Endothelial cell of umbilical vein (primary cell): ENCODE measurements around the gene RNF113B. TPM values are rescaled to one million over a fixed set of nuclear protein-coding genes. Genes with fewer than 3 reads are reported as not detected.

Experiments
- BruUV-seq: library from RNA; stranded (reverse); fragments of 400-500 nt; replicated peaks from 2 replicates; lab custom pipeline; 2021; lab: Mats Ljungman, UMichigan
- CTCF ChIA-PET: fragments of 300-600, 350-600 bp; sonication (Branson Sonifier 250); formaldehyde crosslinking; loops from one replicate; lab custom pipeline; 2021; ENCODE audit warnings: antibody characterized with exemption, inconsistent platforms; lab: Charles Lee
- POLR2A ChIA-PET: fragments of 300-600, 350-600 bp; sonication (Branson Sonifier 250); formaldehyde crosslinking; loops from one replicate; lab custom pipeline; 2021; ENCODE audit warnings: antibody characterized with exemption, inconsistent platforms; lab: Charles Lee
- DNase-seq: peaks from one replicate; pipeline ENCODE4 v3.0.0-alpha.2; 2011; ENCODE audit warnings: low read depth, low spot score
- FAIRE-seq: peaks from 2 replicates; lab custom pipeline; 2011; peaks lifted over from hg19 to GRCh38; lab: Jason Lieb, UNC
- H2AFZ ChIP-seq: 2 replicates; pipeline ENCODE4 v1.6.0; 2012; ENCODE audit warnings: low read depth, low read length, control low read depth, inconsistent platforms
- H3K27ac ChIP-seq: 2 replicates; pipeline ENCODE4 v1.5.1; 2011; ENCODE audit warnings: low read depth, mild to moderate bottlenecking, control low read depth, low read length, moderate library complexity; ENCODE audit not compliant: insufficient read depth
- H3K27me3 ChIP-seq, 2 experiments: 2 replicates each; pipeline versions ENCODE4 v1.6.0 to v1.6.1; 2011; ENCODE audit warnings: low read length in 2 of 2, mixed read lengths in 1 of 2; ENCODE audit not compliant: control insufficient read depth in 2 of 2, insufficient read depth in 2 of 2
- H3K36me3 ChIP-seq, 2 experiments: 2 replicates in 1 of 2; 3 replicates in 1 of 2; pipeline ENCODE4 v1.5.1; 2011; ENCODE audit warnings: low read length in 2 of 2, mild to moderate bottlenecking in 1 of 2, moderate library complexity in 1 of 2; ENCODE audit not compliant: control insufficient read depth in 2 of 2, insufficient read depth in 2 of 2; ENCODE audit errors: extremely low read depth in 1 of 2
- H3K4me1 ChIP-seq: 3 replicates; pipeline ENCODE4 v1.5.1; 2011; ENCODE audit warnings: mild to moderate bottlenecking, low read length; ENCODE audit not compliant: control insufficient read depth, insufficient read depth; ENCODE audit errors: extremely low read depth
- H3K4me2 ChIP-seq: 2 replicates; pipeline ENCODE4 v1.6.1; 2011; ENCODE audit warnings: low read length, control low read depth, mixed read lengths; ENCODE audit not compliant: insufficient read depth
- H3K4me3 ChIP-seq, 3 experiments: fragments of 200-600 bp in 1 of 3; sonication (generic), shearing (Covaris generic) in 1 of 3; replicated peaks in 1 of 3; 2 replicates each; pipeline ENCODE4 v1.5.1; 2011 to 2016; ENCODE audit warnings: control low read depth in 3 of 3, low read length in 3 of 3, mild to moderate bottlenecking in 2 of 3, inconsistent platforms in 1 of 3, low read depth in 1 of 3, moderate library complexity in 1 of 3; ENCODE audit not compliant: insufficient read depth in 1 of 3
- H3K79me2 ChIP-seq: 2 replicates; pipeline ENCODE4 v1.6.0; 2012; ENCODE audit warnings: low read length, inconsistent platforms; ENCODE audit not compliant: control insufficient read depth, insufficient read depth
- H3K9ac ChIP-seq: replicated peaks from 2 replicates; pipeline ENCODE3; 2011; ENCODE audit warnings: low read length, control low read depth; ENCODE audit not compliant: insufficient read depth; ENCODE audit errors: extremely low read depth
- H3K9me1 ChIP-seq: replicated peaks from 3 replicates; pipeline ENCODE4 v1.6.0; 2011; ENCODE audit warnings: mild to moderate bottlenecking, low read length; ENCODE audit not compliant: control insufficient read depth, insufficient read depth; ENCODE audit errors: extremely low read depth
- H3K9me3 ChIP-seq: replicated peaks from 2 replicates; pipeline ENCODE4 v1.5.1; 2012; ENCODE audit warnings: low read length, inconsistent platforms; ENCODE audit not compliant: control insufficient read depth, insufficient read depth
- H4K20me1 ChIP-seq: replicated peaks from 2 replicates; pipeline ENCODE3; 2011; ENCODE audit warnings: mild to moderate bottlenecking, low read length; ENCODE audit not compliant: control insufficient read depth, insufficient read depth; ENCODE audit errors: extremely low read depth
- EZH2 ChIP-seq: IDR thresholded peaks from 2 replicates; pipeline ENCODE4 v1.6.1; 2012; ENCODE audit warnings: borderline replicate concordance, low read depth, mild to moderate bottlenecking, moderate library complexity, low read length, inconsistent platforms; ENCODE audit not compliant: severe bottlenecking
- FOS ChIP-seq: IDR thresholded peaks from 2 replicates; pipeline ENCODE4 v1.6.1; 2011; ENCODE audit warnings: mild to moderate bottlenecking, low read length, moderate library complexity, borderline replicate concordance; ENCODE audit not compliant: insufficient read depth
- GATA2 ChIP-seq: IDR thresholded peaks from 2 replicates; pipeline ENCODE4 v1.7.0; 2011; ENCODE audit warnings: low read depth, mild to moderate bottlenecking, moderate library complexity, mixed read lengths, low read length; ENCODE audit not compliant: insufficient read length, insufficient read depth
- JUN ChIP-seq: IDR thresholded peaks from 2 replicates; pipeline ENCODE4 v1.6.1; 2011; ENCODE audit warnings: borderline replicate concordance, low read depth; ENCODE audit not compliant: insufficient read length, insufficient read depth
- MYC ChIP-seq: IDR thresholded peaks from one replicate; pipeline ENCODE4 v1.6.1; 2011; ENCODE audit warnings: mild to moderate bottlenecking, low read depth, low read length
- POLR2A ChIP-seq: IDR thresholded peaks from 2 replicates; pipeline ENCODE4 v1.6.1; 2012; ENCODE audit warnings: low read depth, mild to moderate bottlenecking, control low read depth, low read length
- POLR2AphosphoS5 ChIP-seq: IDR thresholded peaks from 2 replicates; pipeline ENCODE4 v1.6.1; 2012; ENCODE audit warnings: low read depth, mild to moderate bottlenecking, control low read depth, low read length, moderate library complexity; ENCODE audit not compliant: insufficient read depth
- dilution Hi-C: fragments of 300-500 bp; cut with MboI; formaldehyde crosslinking; loops from one replicate; pipeline ENCODE4 v1.15.0; 2019; ENCODE audit warnings: low sequenced_read_pairs; ENCODE audit not compliant: extremely low pct_ligation_motif_present
- intact Hi-C: fragments of 100-400 bp; cut with micrococcal nuclease; formaldehyde crosslinking; loops from one replicate; pipeline ENCODE4 v1.10.0; 2022
- polyA plus RNA-seq, 4 experiments: library from polyadenylated mRNA; depleted of rRNA in 3 of 4; stranded (reverse) in 3 of 4; unstranded in 1 of 4; fragments of >200 nt; gene quantifications; 2 replicates each; pipeline versions ENCODE4 v1.2.1 to v1.2.3, GENCODE V29; 2011 to 2012; ENCODE audit warnings: missing spikeins in 1 of 4
- total RNA-seq: library from RNA; stranded (reverse); gene quantifications from 2 replicates; pipeline ENCODE4 v1.2.3, GENCODE V29; 2021
- TF ChIP-seq, protein P1 (sequence below), 2 donors: IDR thresholded peaks; 1 replicate in 1 of 2; 2 replicates in 1 of 2; pipeline ENCODE4 v1.5.1; 2011; ENCODE audit warnings: low read length in 2 of 2, mild to moderate bottlenecking in 2 of 2, moderate library complexity in 2 of 2, control low read depth in 1 of 2, inconsistent platforms in 1 of 2, low read depth in 1 of 2; ENCODE audit not compliant: insufficient read depth in 1 of 2; ENCODE audit errors: extremely low read depth in 1 of 2
- TF ChIP-seq, protein P2 (sequence below): IDR thresholded peaks from 2 replicates; pipeline ENCODE4 v1.6.1; 2011; ENCODE audit not compliant: insufficient read depth, insufficient read length

RNF113B gene
- total and polyA plus RNA-seq, 2 donors (not counting 3 experiments of a cell fraction or from before 2014, with no cell fraction given): not detected

DNA sequence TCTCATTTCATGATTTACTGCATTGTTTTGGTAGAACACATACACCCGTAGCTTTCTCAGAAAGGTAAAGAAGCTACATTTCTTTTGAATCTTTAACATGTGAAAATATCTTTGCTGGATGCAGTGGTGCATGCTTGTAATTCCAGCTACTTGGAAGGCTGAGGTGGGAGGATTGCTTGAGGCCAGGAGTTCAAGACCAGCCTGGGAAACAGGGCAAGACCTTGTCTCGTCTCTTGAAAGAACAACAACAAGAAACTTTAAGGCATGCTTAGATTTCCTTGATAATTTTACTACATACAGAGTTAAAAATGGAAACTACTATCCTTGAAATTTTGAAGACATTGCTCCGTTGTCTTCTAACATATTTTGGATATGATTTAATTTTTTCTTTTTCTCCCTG lies 7.7 kb downstream of the RNF113B start:
- no peak overlapping the region for H3K9ac ChIP-seq
- no peak overlapping the region for H2AFZ ChIP-seq
- no peaks in the 10 kb centered on the region for H3K36me3 ChIP-seq
- TF ChIP-seq FOS (no peak), POLR2A (no peak), GATA2 (no peak)
- TF ChIP-seq, protein P1, sequence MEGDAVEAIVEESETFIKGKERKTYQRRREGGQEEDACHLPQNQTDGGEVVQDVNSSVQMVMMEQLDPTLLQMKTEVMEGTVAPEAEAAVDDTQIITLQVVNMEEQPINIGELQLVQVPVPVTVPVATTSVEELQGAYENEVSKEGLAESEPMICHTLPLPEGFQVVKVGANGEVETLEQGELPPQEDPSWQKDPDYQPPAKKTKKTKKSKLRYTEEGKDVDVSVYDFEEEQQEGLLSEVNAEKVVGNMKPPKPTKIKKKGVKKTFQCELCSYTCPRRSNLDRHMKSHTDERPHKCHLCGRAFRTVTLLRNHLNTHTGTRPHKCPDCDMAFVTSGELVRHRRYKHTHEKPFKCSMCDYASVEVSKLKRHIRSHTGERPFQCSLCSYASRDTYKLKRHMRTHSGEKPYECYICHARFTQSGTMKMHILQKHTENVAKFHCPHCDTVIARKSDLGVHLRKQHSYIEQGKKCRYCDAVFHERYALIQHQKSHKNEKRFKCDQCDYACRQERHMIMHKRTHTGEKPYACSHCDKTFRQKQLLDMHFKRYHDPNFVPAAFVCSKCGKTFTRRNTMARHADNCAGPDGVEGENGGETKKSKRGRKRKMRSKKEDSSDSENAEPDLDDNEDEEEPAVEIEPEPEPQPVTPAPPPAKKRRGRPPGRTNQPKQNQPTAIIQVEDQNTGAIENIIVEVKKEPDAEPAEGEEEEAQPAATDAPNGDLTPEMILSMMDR (IDR thresholded peaks at IDR 0.05; ENCODE audit: extremely low read depth in 1 of 2, insufficient read depth in 1 of 2, low read depth in 1 of 2, low read length in 2 of 2): no peak
- dilution Hi-C loops (no loop called here), intact Hi-C loops (no loop called here)
- H3K9me3 ChIP-seq: no peaks in the 10 kb centered on the region
- BruUV-seq: no TSS peak
- H3K27ac ChIP-seq: no peak overlapping the region
- ChIA-PET CTCF (interaction anchor here (1.1 kb wide), 1 partner anchor 14 kb away, joined by 3 read pairs; no protein-coding TSS in a partner anchor), POLR2A (no interaction called here)
- H4K20me1 ChIP-seq: no peaks in the 10 kb centered on the region
- no peaks in the 10 kb centered on the region for H3K9me1 ChIP-seq
- H3K4me3 ChIP-seq: no peak overlapping the region
- FAIRE-seq: no peak
- peaks cover 27% of the 10 kb centered on the region for H3K4me1 ChIP-seq
- no peak for DNase-seq
- no peaks in the 10 kb centered on the region for H3K27me3 ChIP-seq
- H3K79me2 ChIP-seq: peaks cover 10% of the 10 kb centered on the region
- H3K4me2 ChIP-seq: no peak overlapping the region

DNA sequence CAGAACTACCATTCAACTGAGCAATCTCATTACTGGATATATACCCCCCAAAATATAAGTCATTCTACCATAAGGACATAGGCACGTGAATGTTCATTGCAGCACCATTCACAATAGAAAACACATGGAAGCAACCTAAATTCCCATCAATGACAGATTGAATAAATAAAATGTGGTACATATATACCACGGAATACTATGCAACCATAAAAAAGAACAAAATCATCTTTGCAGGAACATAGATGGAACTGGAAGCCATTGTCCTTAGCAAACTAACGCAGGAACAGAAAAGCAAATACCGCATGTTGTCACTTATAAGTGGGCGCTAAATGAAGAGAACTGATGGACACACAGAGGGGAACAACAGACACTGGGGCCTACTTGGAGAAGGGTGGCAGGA lies 14.1 kb downstream of the RNF113B start:
- Histone ChIP-seq H3K9ac (no peak overlapping the region), H4K20me1 (peaks cover 3% of the 10 kb centered on the region), H3K9me3 (no peaks in the 10 kb centered on the region), H3K4me2 (no peak overlapping the region), H3K4me1 (no peaks in the 10 kb centered on the region), H3K36me3 (no peaks in the 10 kb centered on the region), H3K79me2 (peaks cover 26% of the 10 kb centered on the region), H2AFZ (no peak overlapping the region), H3K27me3 (no peaks in the 10 kb centered on the region), H3K4me3 (no peak overlapping the region), H3K27ac (no peak overlapping the region), H3K9me1 (no peaks in the 10 kb centered on the region)
- FAIRE-seq (no peak), DNase-seq (no peak)
- no TSS peak for BruUV-seq
- no peak for TF ChIP-seq GATA2
- TF ChIP-seq, protein P1 (IDR thresholded peaks at IDR 0.05; ENCODE audit: extremely low read depth in 1 of 2, insufficient read depth in 1 of 2, low read depth in 1 of 2, low read length in 2 of 2): no peak
- TF ChIP-seq MYC: no peak
- no peak for TF ChIP-seq POLR2AphosphoS5
- TF ChIP-seq JUN: no peak
- TF ChIP-seq FOS: no peak
- TF ChIP-seq EZH2: no peak
- TF ChIP-seq, protein P2, sequence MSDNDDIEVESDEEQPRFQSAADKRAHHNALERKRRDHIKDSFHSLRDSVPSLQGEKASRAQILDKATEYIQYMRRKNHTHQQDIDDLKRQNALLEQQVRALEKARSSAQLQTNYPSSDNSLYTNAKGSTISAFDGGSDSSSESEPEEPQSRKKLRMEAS: no peak
- TF ChIP-seq POLR2A: no peak
- POLR2A ChIA-PET: no interaction called here
- CTCF ChIA-PET: interaction anchor here (0.8 kb wide), 1 partner anchor 10 kb away, joined by 3 read pairs; no protein-coding TSS in a partner anchor
- dilution Hi-C loops (no loop called here), intact Hi-C loops (no loop called here)
